Heart left ventricle (tissue), 16 donors: ENCODE data around the gene NAT10. TPM values are rescaled to one million over a fixed set of nuclear protein-coding genes. Genes with fewer than 3 reads are reported as not detected.
"Not testable (repeated sequence)": the region's sequence is repeated elsewhere in the genome, so short reads cannot be mapped to it uniquely, and the experiment has no call there.

Experiments
- ATAC-seq, 4 donors: fragments of 200-7000 bp; cut with Tn5 transposase; one replicate each; pipeline ENCODE4 v1.9.1; 2020 to 2022; ENCODE audit warnings: moderate library complexity in 4 of 4, mild to moderate bottlenecking in 3 of 4, moderate number of reproducible peaks in 1 of 4
- DNase-seq, 5 donors: peaks; one replicate each; pipeline ENCODE4 v3.0.0-alpha.2; 2020
- H3K27ac ChIP-seq, 12 donors: fragments of 200-600 bp; sonication (generic) in 4 of 12; one replicate each; pipeline versions ENCODE4 v1.5.0 to v1.8.0; 2016 to 2022; ENCODE audit warnings: mild to moderate bottlenecking in 2 of 12
- H3K27me3 ChIP-seq, 9 donors: fragments of 200-600 bp; sonication (generic) in 2 of 9; one replicate each; pipeline versions ENCODE4 v1.5.1 to v1.8.0; 2016 to 2022; ENCODE audit warnings: mild to moderate bottlenecking in 3 of 9
- H3K36me3 ChIP-seq, 9 donors: fragments of 200-600 bp; sonication (generic) in 2 of 9; one replicate each; pipeline versions ENCODE4 v1.5.0 to v1.8.0; 2018 to 2022; ENCODE audit warnings: mild to moderate bottlenecking in 2 of 9
- H3K4me1 ChIP-seq, 12 donors: fragments of 200-600 bp; sonication (generic) in 4 of 12; one replicate each; pipeline versions ENCODE4 v1.5.0 to v1.8.0; 2016 to 2022; ENCODE audit warnings: mild to moderate bottlenecking in 3 of 12
- H3K4me3 ChIP-seq, 12 donors: fragments of 200-600 bp; sonication (generic) in 4 of 12; one replicate each; pipeline versions ENCODE4 v1.5.0 to v1.8.0; 2017 to 2022; ENCODE audit warnings: mild to moderate bottlenecking in 9 of 12, moderate library complexity in 4 of 12
- H3K9me3 ChIP-seq, 12 donors: fragments of 200-600 bp; sonication (generic) in 4 of 12; one replicate each; pipeline versions ENCODE4 v1.5.0 to v1.8.0; 2016 to 2022; ENCODE audit warnings: mild to moderate bottlenecking in 1 of 12
- CTCF ChIP-seq, 12 donors: fragments of 200-600 bp; sonication (generic) in 4 of 12; IDR thresholded peaks; one replicate each; pipeline versions ENCODE4 v1.5.0 to v1.8.0; 2018 to 2022; ENCODE audit warnings: antibody characterized with exemption in 12 of 12, mild to moderate bottlenecking in 5 of 12
- POLR2A ChIP-seq, 2 donors: fragments of 450-650 bp; IDR thresholded peaks; one replicate each; pipeline ENCODE4 v1.6.1; 2017; ENCODE audit warnings: antibody characterized with exemption in 2 of 2, mild to moderate bottlenecking in 2 of 2, moderate library complexity in 2 of 2
- whole genome bisulfite sequencing, 4 donors: extraction: QIAGEN DNeasy Blood & Tissue Kit in 2 of 4; methylation state at CpG; one replicate each; pipeline versions ENCODE4 v1.1.5 to v1.1.7; 2013 to 2018; 5-methylcytosine and 5-hydroxymethylcytosine counted together
- intact Hi-C, 10 donors: fragments of 100-400 bp; cut with DNase I; formaldehyde crosslinking; loops; one replicate each; pipeline versions ENCODE4 v1.11.1 to v1.14.2; 2022
- polyA plus RNA-seq, 2 donors: library from polyadenylated mRNA; stranded (reverse); fragments of 200-250 nt; gene quantifications; one replicate each; pipeline ENCODE4 v1.2.3, GENCODE V29; 2013
- total RNA-seq, 9 donors: library from RNA; depleted of rRNA in 2 of 9; stranded (reverse); fragments of >200 nt in 2 of 9; fragmentation: NEBNext Ultra II Directional in 3 of 9; extraction: Animal tissue kit (Norgen Biotek cat#: 25700) in 3 of 9; gene quantifications; one replicate each; pipeline versions ENCODE4 v1.1.0 to v1.2.4, GENCODE V29; 2016 to 2023
- donor health status: ischemic (EF 13 %, LVEDD 7.1; RV severe dilation, severe dysfunction).
- donor health status: healthy with polysubstance abuse.
- donor health status: DM: no; HTN: yes; CAD: no.
- donor health status: DM: no; HTN: no; CAD: no.
- donor health status: ischemic (EF 25% LVEDD 6.9; RV normal size, moderate dysfunction).
- donor health status: ischemic (EF 25% LVEDD 5.7; RV mildly dilated, moderate dysfunction).
- donor health status: healthy.
- donor health status: DM: yes; HTN: yes; CAD: no.
- donor health status: ischemic (EF 35%, LVEDD 5.7; RV mildly dilated, moderate dysfunction).
- donor health status: nonischemic (EF 11% LVEDD 7.7; RV severe dilation, severe dysfunction).
- donor health status: DM: yes; HTN: yes; CAD: no.
- donor health status: PGD.
- donor health status: ischemic (EF 29% LVEDD 5.4; RV normal size, mild dysfunction).
- donor health status: nonischemic (EF 23%, LVEDD 6.1; RV moderate dilation, normal function).

Gene NAT10
- total and polyA plus RNA-seq, 11 donors: 14.5 to 27.1 (median 21.1) TPM

DNA sequence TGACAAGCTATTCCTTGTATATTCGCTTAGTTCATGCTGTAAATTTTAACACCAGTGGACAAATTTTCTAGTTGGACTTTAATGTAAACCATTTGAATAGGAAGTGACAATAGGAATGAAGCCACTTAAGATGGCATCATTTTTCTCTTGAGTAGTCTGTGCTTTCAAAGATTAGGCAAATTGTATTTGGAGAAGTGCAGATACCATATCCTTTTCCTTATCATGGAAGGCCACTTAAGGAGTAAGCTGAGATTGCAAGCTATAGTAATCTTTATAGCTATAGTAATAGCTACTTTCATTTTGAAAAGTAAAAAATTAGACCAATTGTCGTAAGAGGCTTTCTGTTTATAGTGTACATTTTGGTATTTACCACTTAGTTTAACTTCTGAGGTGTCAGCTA lies 41.1 kb upstream of the NAT10 start:
- H3K36me3 ChIP-seq: peaks cover 0 to 48% (median 14%) of the 10 kb centered on the region in 9 donors

DNA sequence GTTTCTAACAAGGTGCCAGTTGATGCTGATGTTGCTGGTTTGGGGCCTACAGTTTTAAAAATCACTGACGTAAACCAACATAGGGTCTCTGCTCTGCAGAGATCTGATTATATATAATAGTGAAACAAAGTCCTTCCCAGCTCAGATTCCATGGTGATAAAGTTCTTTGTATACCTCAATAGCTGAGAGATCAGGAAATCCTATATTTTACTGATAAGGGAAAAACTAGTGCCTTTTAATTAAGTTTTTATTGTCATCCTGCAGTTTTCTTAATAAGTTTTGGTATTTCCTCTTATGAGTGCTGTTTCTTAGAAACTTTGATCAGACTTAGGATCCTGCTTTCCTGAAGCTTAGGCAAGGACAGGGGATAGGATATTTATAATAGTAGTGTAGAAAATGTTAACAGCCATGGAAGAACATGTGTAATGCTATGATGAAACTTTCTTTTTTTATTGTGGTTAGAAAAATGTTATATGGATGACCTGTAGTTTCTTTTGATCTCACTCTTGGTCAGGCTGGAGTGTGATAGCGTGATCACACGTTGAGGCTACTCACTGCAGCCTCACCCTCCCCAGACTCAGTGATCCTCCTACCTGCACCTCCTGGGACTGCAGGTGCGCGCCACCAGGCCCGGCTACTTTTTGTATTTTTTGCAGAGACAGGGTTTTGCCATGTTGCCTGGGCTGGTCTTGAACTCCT lies 39.8 kb upstream of the NAT10 start:
- intact Hi-C loops: loop anchor here in 1 of 10 donors (5.0 kb wide), 1 partner anchor 42 kb away; the partner anchor contains the start of gene NAT10
- H3K4me1 ChIP-seq: peaks cover 0 to 80% (median 49%) of the 10 kb centered on the region in 12 donors
- DNase-seq: no peak
- 90 to 94% (median 91%) methylated on average over 6 of the region's 6 CpGs for WGBS, 4 donors
- H3K9me3 ChIP-seq: no peaks in the 10 kb centered on the region
- no peaks in the 10 kb centered on the region for H3K27me3 ChIP-seq
- TF ChIP-seq CTCF (IDR thresholded peaks at IDR 0.05) (no peak), POLR2A (IDR thresholded peaks at IDR 0.05) (no peak)
- H3K27ac ChIP-seq: no peak overlapping the region
- no peak overlapping the region for H3K4me3 ChIP-seq
- H3K36me3 ChIP-seq: peaks cover 0 to 44% (median 12%) of the 10 kb centered on the region in 9 donors
- no peak for ATAC-seq

More for the DNA sequence above, 41.1 kb upstream of the NAT10 start:
- Histone ChIP-seq H3K4me3 (no peak overlapping the region), H3K4me1 (peaks cover 0 to 86% (median 51%) of the 10 kb centered on the region in 12 donors), H3K27ac (no peak overlapping the region), H3K9me3 (no peaks in the 10 kb centered on the region), H3K27me3 (no peaks in the 10 kb centered on the region)
- DNase-seq (no peak), ATAC-seq (no peak)
- intact Hi-C loops: no loop called here
- no peak for TF ChIP-seq POLR2A (IDR thresholded peaks at IDR 0.05)
- no peak for TF ChIP-seq CTCF (IDR thresholded peaks at IDR 0.05)
- WGBS, 4 donors: 88 to 94% (median 90%) methylated on average over 2 of the region's 2 CpGs

- not testable (repeated sequence) for H3K27ac ChIP-seq, H3K4me3 ChIP-seq, H3K27me3 ChIP-seq, H3K9me3 ChIP-seq, ATAC-seq, DNase-seq
- WGBS, 4 donors: 87 to 92% (median 89%) methylated on average over 8 of the region's 8 CpGs
- H3K4me1 ChIP-seq: peaks cover 0 to 77% (median 47%) of the 10 kb centered on the region in 12 donors
- H3K36me3 ChIP-seq: peaks cover 0 to 44% (median 7%) of the 10 kb centered on the region in 9 donors
- intact Hi-C loops: loop anchor here in 1 of 10 donors (5.0 kb wide), 1 partner anchor 41 kb away; the partner anchor contains the start of gene NAT10
Measured at GRCh38 chr11:34066766-34067165, 38.7 kb upstream of the NAT10 start.

GRCh38 chr11:34067383-34068065 lies 37.9 kb upstream of the NAT10 start:
- Histone ChIP-seq H3K9me3 (no peaks in the 10 kb centered on the region), H3K4me1 (peaks cover 0 to 75% (median 47%) of the 10 kb centered on the region in 12 donors), H3K36me3 (peaks cover 0 to 48% (median 11%) of the 10 kb centered on the region in 9 donors), H3K27me3 (no peaks in the 10 kb centered on the region), H3K4me3 (no peak overlapping the region), H3K27ac (peak overlapping the region in 7 of 12 donors; percentile 0 to 44 (median 32))
- no peak for DNase-seq
- no peak for ATAC-seq
- WGBS, 4 donors: 82 to 90% (median 89%) methylated on average over 7 of the region's 7 CpGs
- intact Hi-C loops: loop anchor here in 1 of 10 donors (5.0 kb wide), 1 partner anchor 40 kb away; the partner anchor contains the start of gene NAT10
- TF ChIP-seq POLR2A (IDR thresholded peaks at IDR 0.05) (no peak), CTCF (IDR thresholded peaks at IDR 0.05) (no peak)
